ENCODE measurements around the gene GPC6. TPM values are rescaled to one million over a fixed set of nuclear protein-coding genes. Genes with fewer than 3 reads are reported as not detected.

Gene GPC6
- total and polyA plus RNA-seq, 2 donors (not counting 1 experiment from before 2014, with no cell fraction given), result not detected

- 91% methylated on average over 7 of the region's 7 CpGs for WGBS (ENCODE audit: insufficient coverage)
- no peak overlapping the region for H3K4me3 Mint-ChIP-seq
- intact Hi-C loops (cut with micrococcal nuclease), result no loop called here
- Histone ChIP-seq H2AFZ (ENCODE audit: insufficient read depth, low read depth, low read length, poor library complexity, severe bottlenecking) (no peak overlapping the region), H3K27ac (ENCODE audit: low read length in 2 of 2) (no peak overlapping the region), H3K27me3 (replicated peaks in 1 of 4; ENCODE audit: control extremely low read depth in 1 of 4, control insufficient read depth in 3 of 4, insufficient read depth in 4 of 4, low read length in 3 of 4) (no peaks in the 10 kb centered on the region), H3K9ac (ENCODE audit: low read length) (no peak overlapping the region), H3K36me3 (replicated peaks in 1 of 2; ENCODE audit: control extremely low read depth in 1 of 2, control insufficient read depth in 1 of 2, extremely low read depth in 1 of 2, insufficient read depth in 2 of 2, low read length in 1 of 2) (no peaks in the 10 kb centered on the region), H3K4me1 (ENCODE audit: control insufficient read depth in 2 of 2, insufficient read depth in 2 of 2, low read length in 2 of 2) (no peaks in the 10 kb centered on the region), H3K79me2 (ENCODE audit: control insufficient read depth, insufficient read depth, low read length) (no peaks in the 10 kb centered on the region), H3K4me2 (replicated peaks; ENCODE audit: low read depth, low read length, poor library complexity, severe bottlenecking) (no peak overlapping the region), H3K4me3 (ENCODE audit: control extremely low read depth in 1 of 5, extremely low read depth in 1 of 5, insufficient read depth in 1 of 5, low read depth in 2 of 5, low read length in 4 of 5) (no peak overlapping the region), H4K20me1 (ENCODE audit: control insufficient read depth, insufficient read depth, low read length, poor library complexity, severe bottlenecking) (no peaks in the 10 kb centered on the region), H3K9me3 (ENCODE audit: control extremely low read depth in 1 of 3, control insufficient read depth in 2 of 3, insufficient read depth in 1 of 3, low read length in 2 of 3) (peaks cover 0 to 15% (median 9%) of the 10 kb centered on the region in 3 donors)
- CTCF ChIA-PET, result no interaction called here
- POLR2A ChIA-PET, result no interaction called here
- no peaks in the 10 kb centered on the region for H3K27me3 Mint-ChIP-seq
- peaks cover 20% of the 10 kb centered on the region for H3K9me3 Mint-ChIP-seq (ENCODE audit: insufficient read depth)
- no peak for DNase-seq
- no peak for ATAC-seq (ENCODE audit: low read depth)
- no peak overlapping the region for H3K27ac Mint-ChIP-seq
- no peak for TF ChIP-seq EZH2 (IDR thresholded peaks at IDR 0.05; ENCODE audit: borderline replicate concordance, insufficient read depth, low read depth, low read length, poor library complexity, severe bottlenecking)
- no peak for TF ChIP-seq CTCF (IDR thresholded peaks at IDR 0.05)
- no peaks in the 10 kb centered on the region for H3K4me1 Mint-ChIP-seq
Observed at GRCh38 chr13:93243375-93244063, 16.9 kb downstream of the GPC6 start.

- H3K4me3 ChIP-seq (ENCODE audit: control extremely low read depth in 1 of 5, extremely low read depth in 1 of 5, insufficient read depth in 1 of 5, low read depth in 2 of 5, low read length in 4 of 5), result no peak overlapping the region
- TF ChIP-seq EZH2 (IDR thresholded peaks at IDR 0.05; ENCODE audit: borderline replicate concordance, insufficient read depth, low read depth, low read length, poor library complexity, severe bottlenecking) (no peak), CTCF (IDR thresholded peaks at IDR 0.05) (no peak)
- WGBS (ENCODE audit: insufficient coverage), result 55% methylated on average over 10 of the region's 17 CpGs
- no peaks in the 10 kb centered on the region for H3K4me1 Mint-ChIP-seq
- H3K27me3 Mint-ChIP-seq, result no peaks in the 10 kb centered on the region
- no peak overlapping the region for H3K4me2 ChIP-seq (replicated peaks; ENCODE audit: low read depth, low read length, poor library complexity, severe bottlenecking)
- no peaks in the 10 kb centered on the region for H4K20me1 ChIP-seq (ENCODE audit: control insufficient read depth, insufficient read depth, low read length, poor library complexity, severe bottlenecking)
- no peak overlapping the region for H3K27ac ChIP-seq (ENCODE audit: low read length in 2 of 2)
- no peaks in the 10 kb centered on the region for H3K79me2 ChIP-seq (ENCODE audit: control insufficient read depth, insufficient read depth, low read length)
- peaks cover 15% of the 10 kb centered on the region for H3K9me3 Mint-ChIP-seq (ENCODE audit: insufficient read depth)
- intact Hi-C loops (cut with micrococcal nuclease), result no loop called here
- H3K4me3 Mint-ChIP-seq, result no peak overlapping the region
- no peaks in the 10 kb centered on the region for H3K36me3 ChIP-seq (replicated peaks in 1 of 2; ENCODE audit: control extremely low read depth in 1 of 2, control insufficient read depth in 1 of 2, extremely low read depth in 1 of 2, insufficient read depth in 2 of 2, low read length in 1 of 2)
- ChIA-PET POLR2A (no interaction called here), CTCF (no interaction called here)
- no peaks in the 10 kb centered on the region for H3K27me3 ChIP-seq (replicated peaks in 1 of 4; ENCODE audit: control extremely low read depth in 1 of 4, control insufficient read depth in 3 of 4, insufficient read depth in 4 of 4, low read length in 3 of 4)
- H3K4me1 ChIP-seq (ENCODE audit: control insufficient read depth in 2 of 2, insufficient read depth in 2 of 2, low read length in 2 of 2), result no peaks in the 10 kb centered on the region
- H3K9ac ChIP-seq (ENCODE audit: low read length), result no peak overlapping the region
- H3K9me3 ChIP-seq (ENCODE audit: control extremely low read depth in 1 of 3, control insufficient read depth in 2 of 3, insufficient read depth in 1 of 3, low read length in 2 of 3), result peaks cover 0 to 15% (median 2%) of the 10 kb centered on the region in 3 donors
- ATAC-seq (ENCODE audit: low read depth) (no peak), DNase-seq (no peak)
- no peak overlapping the region for H3K27ac Mint-ChIP-seq
- H2AFZ ChIP-seq (ENCODE audit: insufficient read depth, low read depth, low read length, poor library complexity, severe bottlenecking), result no peak overlapping the region
Observed at GRCh38 chr13:93244141-93244917, 17.7 kb downstream of the GPC6 start.

Data from B cell (primary cell).